Suprapubic skin (tissue), 4 donors: Measurements from ENCODE around the gene PRKN.

Experiments
- EP300 ChIP-seq: sonication (generic); formaldehyde crosslinking; IDR thresholded peaks from one replicate; pipeline ENCODE4 v1.6.1; 2017; ENCODE audit warnings: antibody characterized with exemption
- POLR2A ChIP-seq, 2 donors: fragments of 450-650 bp; IDR thresholded peaks; one replicate each; pipeline ENCODE4 v1.6.1; 2017; ENCODE audit warnings: antibody characterized with exemption in 2 of 2, mild to moderate bottlenecking in 2 of 2, moderate library complexity in 2 of 2
- POLR2AphosphoS5 ChIP-seq, 3 donors: sonication (generic); formaldehyde crosslinking; IDR thresholded peaks; one replicate each; pipeline ENCODE4 v1.6.1; 2017; ENCODE audit warnings: antibody characterized with exemption in 3 of 3
- TF ChIP-seq, protein P1 (sequence below), 2 donors: fragments of 200-600 bp in 1 of 2; fragments of 450-650 bp in 1 of 2; sonication (generic) in 1 of 2; IDR thresholded peaks; one replicate each; pipeline ENCODE4 v1.5.1; 2016 to 2019; ENCODE audit warnings: antibody characterized with exemption in 2 of 2, mild to moderate bottlenecking in 1 of 2, moderate library complexity in 1 of 2

DNA sequence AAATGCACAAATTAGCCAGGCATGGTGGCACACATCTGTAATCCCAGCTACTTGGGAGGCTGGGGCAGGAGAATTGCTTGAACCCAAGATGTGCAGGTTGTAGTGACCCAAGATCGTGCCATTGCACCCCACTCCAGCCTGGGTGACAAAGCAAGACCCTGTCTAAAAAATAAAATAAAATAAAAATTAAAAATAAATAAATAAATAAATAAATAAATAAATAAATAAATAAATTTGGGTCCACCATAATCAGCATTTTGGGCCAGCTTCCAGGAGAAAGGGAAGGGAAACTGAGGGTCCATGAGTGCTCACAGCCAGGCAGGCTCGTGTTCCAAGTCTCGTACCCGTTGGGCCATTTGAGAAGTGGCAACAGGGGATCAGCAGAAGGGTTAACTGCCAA lies 1322.1 kb downstream of the PRKN start:
- TF ChIP-seq, protein P1, sequence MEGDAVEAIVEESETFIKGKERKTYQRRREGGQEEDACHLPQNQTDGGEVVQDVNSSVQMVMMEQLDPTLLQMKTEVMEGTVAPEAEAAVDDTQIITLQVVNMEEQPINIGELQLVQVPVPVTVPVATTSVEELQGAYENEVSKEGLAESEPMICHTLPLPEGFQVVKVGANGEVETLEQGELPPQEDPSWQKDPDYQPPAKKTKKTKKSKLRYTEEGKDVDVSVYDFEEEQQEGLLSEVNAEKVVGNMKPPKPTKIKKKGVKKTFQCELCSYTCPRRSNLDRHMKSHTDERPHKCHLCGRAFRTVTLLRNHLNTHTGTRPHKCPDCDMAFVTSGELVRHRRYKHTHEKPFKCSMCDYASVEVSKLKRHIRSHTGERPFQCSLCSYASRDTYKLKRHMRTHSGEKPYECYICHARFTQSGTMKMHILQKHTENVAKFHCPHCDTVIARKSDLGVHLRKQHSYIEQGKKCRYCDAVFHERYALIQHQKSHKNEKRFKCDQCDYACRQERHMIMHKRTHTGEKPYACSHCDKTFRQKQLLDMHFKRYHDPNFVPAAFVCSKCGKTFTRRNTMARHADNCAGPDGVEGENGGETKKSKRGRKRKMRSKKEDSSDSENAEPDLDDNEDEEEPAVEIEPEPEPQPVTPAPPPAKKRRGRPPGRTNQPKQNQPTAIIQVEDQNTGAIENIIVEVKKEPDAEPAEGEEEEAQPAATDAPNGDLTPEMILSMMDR (IDR thresholded peaks at IDR 0.05) = no peak
- TF ChIP-seq POLR2AphosphoS5 (IDR thresholded peaks at IDR 0.05) (no peak), EP300 (no peak), POLR2A (IDR thresholded peaks at IDR 0.05) (no peak)
